B cell (primary cell): ENCODE data around the gene CEP120. TPM values are rescaled to one million over a fixed set of nuclear protein-coding genes. Genes with fewer than 3 reads are reported as not detected.

ENCODE experiments used
- ATAC-seq: fragments of 200-7000 bp; cut with Tn5 transposase; one replicate; pipeline ENCODE4 v1.10.0; 2021; ENCODE audit warnings: low read depth, mild to moderate bottlenecking, moderate number of reproducible peaks, moderate library complexity
- CTCF ChIA-PET: fragments of 350-600 bp; sonication (Branson Sonifier 250); formaldehyde crosslinking; loops from one replicate; lab custom pipeline; 2021; ENCODE audit warnings: antibody characterized with exemption, inconsistent platforms; lab: Charles Lee
- POLR2A ChIA-PET: fragments of 350-600 bp; sonication (Branson Sonifier 250); formaldehyde crosslinking; loops from one replicate; lab custom pipeline; 2021; ENCODE audit warnings: antibody characterized with exemption; lab: Charles Lee
- DNase-seq: peaks from one replicate; pipeline ENCODE4 v3.0.0; 2013
- H2AFZ ChIP-seq: 2 replicates; pipeline ENCODE4 v1.6.1; 2012; ENCODE audit warnings: mild to moderate bottlenecking, low read depth, low read length; ENCODE audit not compliant: insufficient read depth, poor library complexity, severe bottlenecking
- H3K27ac ChIP-seq, 2 donors: 1 replicate in 1 of 2; 2 replicates in 1 of 2; pipeline ENCODE4 v1.5.1; 2012 to 2013; ENCODE audit warnings: low read length in 2 of 2, mild to moderate bottlenecking in 2 of 2, moderate library complexity in 1 of 2
- H3K27me3 ChIP-seq, 4 experiments: fragments of 200-600 bp in 1 of 4; sonication (generic) in 1 of 4; replicated peaks in 1 of 4; 1 replicate in 2 of 4; 2 replicates in 2 of 4; pipeline versions ENCODE4 v1.6.1 to v1.7.0; 2013 to 2016; ENCODE audit warnings: low read length in 3 of 4, mild to moderate bottlenecking in 2 of 4, mixed read lengths in 1 of 4, moderate library complexity in 1 of 4; ENCODE audit not compliant: insufficient read depth in 4 of 4, control insufficient read depth in 3 of 4; ENCODE audit errors: control extremely low read depth in 1 of 4
- H3K36me3 ChIP-seq, 2 experiments: replicated peaks in 1 of 2; 1 replicate in 1 of 2; 2 replicates in 1 of 2; pipeline versions ENCODE4 v1.6.1 to v1.7.1; 2013; ENCODE audit warnings: low read length in 1 of 2; ENCODE audit not compliant: insufficient read depth in 2 of 2, control insufficient read depth in 1 of 2; ENCODE audit errors: control extremely low read depth in 1 of 2, extremely low read depth in 1 of 2
- H3K4me1 ChIP-seq, 2 donors: fragments of 200-600 bp in 1 of 2; sonication (generic) in 1 of 2; 1 replicate in 1 of 2; 2 replicates in 1 of 2; pipeline versions ENCODE4 v1.5.1 to v1.6.1; 2013 to 2017; ENCODE audit warnings: low read length in 2 of 2; ENCODE audit not compliant: control insufficient read depth in 2 of 2, insufficient read depth in 2 of 2
- H3K4me2 ChIP-seq: replicated peaks from 2 replicates; pipeline ENCODE3; 2012; ENCODE audit warnings: mild to moderate bottlenecking, low read depth, low read length; ENCODE audit not compliant: poor library complexity, severe bottlenecking
- H3K4me3 ChIP-seq, 5 experiments: fragments of 200-600 bp in 1 of 5; sonication (generic) in 1 of 5; 1 replicate in 3 of 5; 2 replicates in 2 of 5; pipeline versions ENCODE4 v1.5.1 to v1.7.0; 2011 to 2016; ENCODE audit warnings: low read length in 4 of 5, mild to moderate bottlenecking in 4 of 5, low read depth in 2 of 5, control low read depth in 1 of 5, moderate library complexity in 1 of 5; ENCODE audit not compliant: insufficient read depth in 1 of 5; ENCODE audit errors: control extremely low read depth in 1 of 5, extremely low read depth in 1 of 5
- H3K79me2 ChIP-seq: fragments of 200-600 bp; sonication (generic); one replicate; pipeline ENCODE4 v1.6.0; 2016; ENCODE audit warnings: low read length; ENCODE audit not compliant: control insufficient read depth, insufficient read depth
- H3K9ac ChIP-seq: fragments of 200-600 bp; sonication (generic); 2 replicates; pipeline ENCODE4 v1.6.1; 2017; ENCODE audit warnings: mild to moderate bottlenecking, low read length, moderate library complexity
- H3K9me3 ChIP-seq, 3 donors: one replicate each; pipeline versions ENCODE4 v1.6.1 to v1.7.1; 2013; ENCODE audit warnings: low read length in 2 of 3; ENCODE audit not compliant: control insufficient read depth in 2 of 3, insufficient read depth in 1 of 3; ENCODE audit errors: control extremely low read depth in 1 of 3
- H4K20me1 ChIP-seq: 2 replicates; pipeline ENCODE4 v1.6.0; 2012; ENCODE audit warnings: mild to moderate bottlenecking, low read length; ENCODE audit not compliant: insufficient read depth, control insufficient read depth, poor library complexity, severe bottlenecking
- H3K27ac Mint-ChIP-seq: one replicate; pipeline ENCODE4 v1.8.0; 2021; ENCODE audit warnings: mixed read lengths
- H3K27me3 Mint-ChIP-seq: one replicate; pipeline ENCODE4 v1.8.0; 2021; ENCODE audit warnings: mixed read lengths
- H3K4me1 Mint-ChIP-seq: one replicate; pipeline ENCODE4 v1.8.0; 2021; ENCODE audit warnings: mixed read lengths
- H3K4me3 Mint-ChIP-seq: one replicate; pipeline ENCODE4 v1.8.0; 2021; ENCODE audit warnings: mixed read lengths
- H3K9me3 Mint-ChIP-seq: one replicate; pipeline ENCODE4 v1.8.0; 2022; ENCODE audit warnings: mixed read lengths; ENCODE audit not compliant: insufficient read depth
- CTCF ChIP-seq: fragments of 200-600 bp; IDR thresholded peaks from one replicate; pipeline ENCODE4 v1.8.0; 2022; ENCODE audit warnings: antibody characterized with exemption, mild to moderate bottlenecking
- EZH2 ChIP-seq: IDR thresholded peaks from 2 replicates; pipeline ENCODE4 v1.6.1; 2012; ENCODE audit warnings: borderline replicate concordance, low read depth, mild to moderate bottlenecking, moderate library complexity, low read length; ENCODE audit not compliant: insufficient read depth, poor library complexity, severe bottlenecking
- WGBS: methylation state at CpG from one replicate; pipeline ENCODE4 v1.1.5; 2013; ENCODE audit warnings: missing lambda C conversion rate; ENCODE audit not compliant: insufficient coverage; 5-methylcytosine and 5-hydroxymethylcytosine counted together
- intact Hi-C: fragments of 100-400 bp; cut with micrococcal nuclease; formaldehyde crosslinking; loops from one replicate; pipeline ENCODE4 v1.10.0; 2022
- polyA plus RNA-seq: library from polyadenylated mRNA; depleted of rRNA; stranded (reverse); fragments of >200 nt; gene quantifications from 2 replicates; pipeline ENCODE4 v1.2.3, GENCODE V29; 2012
- total RNA-seq, 2 donors: library from RNA; stranded (reverse); fragments of 120-200 nt in 1 of 2; gene quantifications; 1 replicate in 1 of 2; 2 replicates in 1 of 2; pipeline versions ENCODE4 v1.2.3 to v1.2.4, GENCODE V29; 2013 to 2022

Gene CEP120
- total and polyA plus RNA-seq, 2 donors (not counting 1 experiment from before 2014, with no cell fraction given): 15.7 to 89.7 TPM

- Mint-ChIP-seq H3K27ac (no peak overlapping the region), H3K27me3 (peaks cover 33% of the 10 kb centered on the region), H3K4me1 (no peaks in the 10 kb centered on the region), H3K4me3 (no peak overlapping the region), H3K9me3 (no peaks in the 10 kb centered on the region)
- CTCF ChIA-PET: no interaction called here
- intact Hi-C loops: no loop called here
- peaks cover 0 to 2% (median 0%) of the 10 kb centered on the region in 4 experiments for H3K27me3 ChIP-seq
- ATAC-seq (no peak), DNase-seq (no peak)
- H3K4me2 ChIP-seq: no peak overlapping the region
- TF ChIP-seq EZH2 (no peak), CTCF (no peak)
- H3K27ac ChIP-seq: no peak overlapping the region
- no peaks in the 10 kb centered on the region for H3K79me2 ChIP-seq
- POLR2A ChIA-PET: no interaction called here
- H2AFZ ChIP-seq: no peak overlapping the region
- no peak overlapping the region for H3K4me3 ChIP-seq
- H3K9ac ChIP-seq: no peak overlapping the region
- WGBS: no CpG with 5 or more reads among the region's 1 CpG
- peaks cover 0 to 4% (median 0%) of the 10 kb centered on the region in 3 donors for H3K9me3 ChIP-seq
- H3K4me1 ChIP-seq: no peaks in the 10 kb centered on the region
- H3K36me3 ChIP-seq: no peaks in the 10 kb centered on the region
- H4K20me1 ChIP-seq: no peaks in the 10 kb centered on the region
These were observed 124.1 kb downstream of the CEP120 start for GRCh38 chr5:123299136-123299535.

GRCh38 chr5:123298335-123299030, 124.7 kb downstream of the CEP120 start:
- TF ChIP-seq CTCF: no peak
- TF ChIP-seq EZH2: no peak
- no peak overlapping the region for H2AFZ ChIP-seq
- no peaks in the 10 kb centered on the region for H3K9me3 Mint-ChIP-seq
- H3K79me2 ChIP-seq: no peaks in the 10 kb centered on the region
- intact Hi-C loops: no loop called here
- H3K4me1 Mint-ChIP-seq: no peaks in the 10 kb centered on the region
- H4K20me1 ChIP-seq: no peaks in the 10 kb centered on the region
- no peak overlapping the region for H3K9ac ChIP-seq
- ChIA-PET POLR2A (no interaction called here), CTCF (interaction anchor here (0.8 kb wide), 1 partner anchor 782 kb away, joined by 3 read pairs; no protein-coding TSS in a partner anchor)
- no peak overlapping the region for H3K4me3 Mint-ChIP-seq
- DNase-seq: no peak
- no peaks in the 10 kb centered on the region for H3K36me3 ChIP-seq
- no CpG with 5 or more reads among the region's 2 CpGs for WGBS
- ATAC-seq: no peak
- peaks cover 0 to 4% (median 0%) of the 10 kb centered on the region in 3 donors for H3K9me3 ChIP-seq
- no peak overlapping the region for H3K27ac Mint-ChIP-seq
- H3K27ac ChIP-seq: no peak overlapping the region
- peaks cover 0 to 2% (median 0%) of the 10 kb centered on the region in 4 experiments for H3K27me3 ChIP-seq
- no peak overlapping the region for H3K4me3 ChIP-seq
- H3K27me3 Mint-ChIP-seq: peaks cover 33% of the 10 kb centered on the region
- H3K4me2 ChIP-seq: no peak overlapping the region
- no peaks in the 10 kb centered on the region for H3K4me1 ChIP-seq
